Gastroesophageal sphincter (tissue), 4 donors: ENCODE data around the gene SH3RF3. TPM values are rescaled to one million over a fixed set of nuclear protein-coding genes. Genes with fewer than 3 reads are reported as not detected.

ENCODE experiments used
- ATAC-seq: fragments of 150-250 bp; one replicate; pipeline ENCODE4 v1.9.1; 2016; ENCODE audit warnings: mild to moderate bottlenecking, moderate library complexity
- H3K27ac ChIP-seq, 4 donors: fragments of 200-600 bp; sonication (generic) in 3 of 4; 1 replicate in 3 of 4; 2 replicates in 1 of 4; pipeline ENCODE4 v1.5.1; 2016 to 2019
- H3K27me3 ChIP-seq: fragments of 200-600 bp; sonication (generic); one replicate; pipeline ENCODE4 v1.5.1; 2019
- H3K36me3 ChIP-seq, 2 donors: fragments of 200-600 bp; sonication (generic); one replicate each; pipeline ENCODE4 v1.5.1; 2019; ENCODE audit warnings: control low read depth in 1 of 2
- H3K4me1 ChIP-seq, 3 donors: fragments of 200-600 bp; sonication (generic); 1 replicate in 2 of 3; 2 replicates in 1 of 3; pipeline ENCODE4 v1.5.1; 2016 to 2019; ENCODE audit warnings: control low read depth in 2 of 3
- H3K4me3 ChIP-seq, 2 donors: fragments of 200-600 bp; sonication (generic); one replicate each; pipeline ENCODE4 v1.5.1; 2019; ENCODE audit warnings: mild to moderate bottlenecking in 1 of 2, moderate library complexity in 1 of 2
- H3K9me3 ChIP-seq, 3 donors: fragments of 200-600 bp; sonication (generic); one replicate each; pipeline ENCODE4 v1.5.1; 2017 to 2019; ENCODE audit warnings: control low read depth in 2 of 3
- EP300 ChIP-seq: sonication (generic); formaldehyde crosslinking; IDR thresholded peaks from one replicate; pipeline ENCODE4 v1.6.1; 2017; ENCODE audit warnings: antibody characterized with exemption, mild to moderate bottlenecking
- POLR2A ChIP-seq, 2 donors: fragments of 450-650 bp; IDR thresholded peaks; one replicate each; pipeline ENCODE4 v1.6.1; 2017; ENCODE audit warnings: antibody characterized with exemption in 2 of 2, mild to moderate bottlenecking in 2 of 2, moderate library complexity in 1 of 2
- POLR2AphosphoS5 ChIP-seq: sonication (generic); formaldehyde crosslinking; IDR thresholded peaks from one replicate; pipeline ENCODE4 v1.6.1; 2017; ENCODE audit warnings: antibody characterized with exemption
- WGBS, 2 donors: methylation state at CpG; one replicate each; pipeline ENCODE4 v1.1.5; 2018; ENCODE audit warnings: low coverage in 1 of 2; 5-methylcytosine and 5-hydroxymethylcytosine counted together
- total RNA-seq, 4 donors: library from RNA; depleted of rRNA; stranded (reverse); fragments of >200 nt; gene quantifications; one replicate each; pipeline ENCODE4 v1.1.0, GENCODE V29; 2016
- TF ChIP-seq, protein P1 (sequence below), 4 experiments: fragments of 200-600 bp in 2 of 4; fragments of 450-650 bp in 2 of 4; sonication (generic) in 1 of 4; IDR thresholded peaks; one replicate each; pipeline ENCODE4 v1.5.1; 2017 to 2019; ENCODE audit warnings: antibody characterized with exemption in 4 of 4, mild to moderate bottlenecking in 2 of 4, moderate library complexity in 2 of 4

SH3RF3 gene
- total RNA-seq, 4 donors from 2014 or later = 10.1 to 15.8 (median 13.2) TPM

DNA sequence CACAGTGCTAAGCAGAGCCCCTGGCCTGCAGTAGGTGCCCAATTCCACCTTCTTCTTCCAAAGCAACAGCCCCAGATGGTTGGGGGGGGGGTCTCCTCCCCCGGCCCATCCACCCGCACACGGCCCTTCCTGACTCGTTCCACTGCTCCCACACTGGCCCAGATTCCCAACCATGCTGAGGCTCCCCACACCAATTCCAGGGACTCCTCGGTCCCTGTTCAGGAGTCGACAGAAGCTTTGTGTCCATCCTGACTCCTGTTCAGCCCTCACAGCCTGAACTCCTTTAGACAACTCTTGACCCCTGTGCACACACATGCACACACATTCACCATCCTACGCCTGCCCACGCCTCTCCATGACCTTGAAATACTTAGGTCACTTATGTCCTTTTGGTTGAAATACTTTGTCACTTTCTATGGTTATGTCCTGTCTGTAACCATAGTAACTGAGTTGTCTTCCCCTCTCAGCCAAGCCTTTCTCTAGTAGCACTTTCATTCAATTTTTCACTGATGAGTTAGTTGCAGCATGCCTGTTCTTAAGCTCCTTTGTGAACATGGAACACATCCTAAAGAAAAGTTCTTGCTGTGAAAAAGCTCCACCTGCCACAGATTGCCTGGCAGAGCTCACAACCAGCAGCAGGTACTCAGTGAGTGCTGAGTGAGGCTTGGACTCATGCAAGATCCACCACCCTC lies 258.9 kb downstream of the SH3RF3 start:
- Histone ChIP-seq H3K9me3 (no peaks in the 10 kb centered on the region), H3K27ac (no peak overlapping the region), H3K27me3 (no peaks in the 10 kb centered on the region), H3K4me1 (peaks cover 0 to 14% (median 6%) of the 10 kb centered on the region in 3 donors), H3K4me3 (no peak overlapping the region), H3K36me3 (no peaks in the 10 kb centered on the region)
- ATAC-seq = no peak
- TF ChIP-seq EP300 (no peak), POLR2A (IDR thresholded peaks at IDR 0.05) (no peak), POLR2AphosphoS5 (no peak)
- TF ChIP-seq, protein P1, sequence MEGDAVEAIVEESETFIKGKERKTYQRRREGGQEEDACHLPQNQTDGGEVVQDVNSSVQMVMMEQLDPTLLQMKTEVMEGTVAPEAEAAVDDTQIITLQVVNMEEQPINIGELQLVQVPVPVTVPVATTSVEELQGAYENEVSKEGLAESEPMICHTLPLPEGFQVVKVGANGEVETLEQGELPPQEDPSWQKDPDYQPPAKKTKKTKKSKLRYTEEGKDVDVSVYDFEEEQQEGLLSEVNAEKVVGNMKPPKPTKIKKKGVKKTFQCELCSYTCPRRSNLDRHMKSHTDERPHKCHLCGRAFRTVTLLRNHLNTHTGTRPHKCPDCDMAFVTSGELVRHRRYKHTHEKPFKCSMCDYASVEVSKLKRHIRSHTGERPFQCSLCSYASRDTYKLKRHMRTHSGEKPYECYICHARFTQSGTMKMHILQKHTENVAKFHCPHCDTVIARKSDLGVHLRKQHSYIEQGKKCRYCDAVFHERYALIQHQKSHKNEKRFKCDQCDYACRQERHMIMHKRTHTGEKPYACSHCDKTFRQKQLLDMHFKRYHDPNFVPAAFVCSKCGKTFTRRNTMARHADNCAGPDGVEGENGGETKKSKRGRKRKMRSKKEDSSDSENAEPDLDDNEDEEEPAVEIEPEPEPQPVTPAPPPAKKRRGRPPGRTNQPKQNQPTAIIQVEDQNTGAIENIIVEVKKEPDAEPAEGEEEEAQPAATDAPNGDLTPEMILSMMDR (IDR thresholded peaks at IDR 0.05) = no peak
- WGBS, 2 donors = 77 to 78% methylated on average over 7 to 8 of the region's 8 CpGs

DNA sequence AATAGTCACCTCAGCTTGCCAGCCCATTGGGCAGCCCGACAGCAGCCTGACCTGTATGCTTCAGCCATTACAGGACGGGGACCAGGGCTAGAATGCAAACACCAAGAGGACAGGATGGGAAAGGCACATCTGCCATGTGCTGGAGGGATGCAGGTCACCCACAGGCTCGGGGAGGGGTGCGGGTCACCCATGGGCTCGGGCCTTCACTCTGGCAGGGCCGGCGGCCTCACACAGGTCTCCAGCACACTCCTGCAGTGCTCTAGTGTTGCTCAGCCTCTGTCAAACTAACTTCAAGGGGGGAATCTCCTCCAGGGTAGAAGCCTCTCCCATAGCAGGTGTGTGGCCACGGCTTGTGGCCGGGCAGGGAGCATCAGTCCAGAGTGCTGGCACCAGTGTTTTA lies 262.2 kb downstream of the SH3RF3 start:
- Histone ChIP-seq H3K4me3 (no peak overlapping the region), H3K4me1 (peaks cover 0 to 4% (median 0%) of the 10 kb centered on the region in 3 donors), H3K27ac (no peak overlapping the region), H3K27me3 (no peaks in the 10 kb centered on the region), H3K36me3 (no peaks in the 10 kb centered on the region), H3K9me3 (no peaks in the 10 kb centered on the region)
- no peak for ATAC-seq
- no peak for TF ChIP-seq POLR2A (IDR thresholded peaks at IDR 0.05)
- no peak for TF ChIP-seq EP300
- TF ChIP-seq, protein P1 (IDR thresholded peaks at IDR 0.05) = no peak
- no peak for TF ChIP-seq POLR2AphosphoS5
- 100% methylated on average over 2 of the region's 9 CpGs; no CpG with 5 or more reads in 1 of the 2 donors for WGBS, 2 donors

DNA sequence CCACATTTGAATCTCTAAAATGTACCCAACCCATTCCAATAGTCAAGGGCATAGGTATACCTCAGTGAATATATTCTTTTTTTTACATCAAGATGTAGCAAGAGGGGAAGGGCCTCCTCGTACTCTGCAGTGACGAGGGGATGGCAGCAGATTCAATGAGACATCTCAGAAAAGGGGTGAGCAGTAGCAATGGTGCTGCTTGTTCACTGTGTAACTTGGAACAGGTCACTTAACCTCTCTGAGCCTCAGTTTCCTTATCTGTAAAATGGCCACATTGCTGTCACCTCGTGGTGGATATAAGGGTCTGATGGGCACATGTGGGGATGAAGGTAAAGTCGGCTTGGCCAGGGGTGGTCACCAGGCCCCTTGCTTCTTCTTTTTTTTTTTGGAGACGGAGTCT lies 263.1 kb downstream of the SH3RF3 start:
- H3K9me3 ChIP-seq = no peaks in the 10 kb centered on the region
- H3K4me1 ChIP-seq = peaks cover 0 to 4% (median 0%) of the 10 kb centered on the region in 3 donors
- H3K36me3 ChIP-seq = no peaks in the 10 kb centered on the region
- WGBS, 2 donors = 80 to 100% methylated on average over 1 to 4 of the region's 5 CpGs
- H3K27me3 ChIP-seq = no peaks in the 10 kb centered on the region
- no peak for ATAC-seq
- no peak overlapping the region for H3K4me3 ChIP-seq
- TF ChIP-seq, protein P1 (IDR thresholded peaks at IDR 0.05) = no peak
- no peak for TF ChIP-seq EP300
- no peak for TF ChIP-seq POLR2A (IDR thresholded peaks at IDR 0.05)
- TF ChIP-seq POLR2AphosphoS5 = no peak
- no peak overlapping the region for H3K27ac ChIP-seq

DNA sequence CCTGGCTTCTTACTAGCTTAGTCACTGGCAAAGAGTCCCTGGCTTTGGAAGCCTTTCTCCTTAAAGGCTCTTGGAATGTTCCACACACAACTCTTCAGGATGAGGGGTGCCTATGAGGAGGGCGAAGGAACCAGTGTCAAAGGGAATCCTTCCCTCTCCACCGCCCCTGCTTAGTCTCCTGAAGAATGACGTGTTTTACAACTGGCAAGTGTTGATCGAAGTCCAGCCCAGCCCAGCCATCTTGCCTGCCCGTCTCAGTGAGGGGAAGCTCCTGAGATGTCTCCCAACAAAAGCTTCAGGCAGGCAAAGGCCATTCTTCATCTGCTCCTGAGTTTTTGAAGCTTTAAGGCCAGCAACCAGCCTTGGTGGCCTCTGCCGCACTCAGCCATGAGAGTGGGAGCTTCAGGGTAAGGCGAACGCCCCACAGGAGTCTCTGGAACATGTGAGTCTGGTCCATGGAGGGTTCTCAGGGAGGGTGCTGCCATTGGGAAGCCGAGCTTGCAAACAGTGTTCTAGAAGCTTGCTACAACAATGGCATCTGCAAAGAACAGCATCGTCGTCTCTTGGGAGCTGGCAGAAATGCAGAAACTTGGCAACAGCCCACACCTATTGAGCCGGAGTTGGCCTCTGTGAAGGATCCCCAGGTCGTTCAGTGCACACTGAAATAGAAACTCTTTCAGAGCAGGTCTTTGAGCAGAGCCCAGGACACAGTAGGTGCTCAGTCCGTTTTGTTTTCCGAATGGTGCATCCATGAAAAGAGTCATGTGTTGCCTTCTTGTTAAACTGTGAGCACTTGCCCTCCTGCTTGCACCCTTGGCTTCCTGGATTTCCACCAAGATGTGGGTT lies 264.0 kb downstream of the SH3RF3 start:
- H3K4me1 ChIP-seq = peaks cover 0 to 4% (median 0%) of the 10 kb centered on the region in 3 donors
- no peaks in the 10 kb centered on the region for H3K27me3 ChIP-seq
- no peak for ATAC-seq
- H3K4me3 ChIP-seq = no peak overlapping the region
- H3K36me3 ChIP-seq = no peaks in the 10 kb centered on the region
- no peak for TF ChIP-seq POLR2A (IDR thresholded peaks at IDR 0.05)
- no peak for TF ChIP-seq POLR2AphosphoS5
- TF ChIP-seq, protein P1 (IDR thresholded peaks at IDR 0.05) = no peak
- no peak for TF ChIP-seq EP300
- 76 to 89% methylated on average over 4 to 7 of the region's 15 CpGs for WGBS, 2 donors
- H3K9me3 ChIP-seq = no peaks in the 10 kb centered on the region
- H3K27ac ChIP-seq = no peak overlapping the region
